ENCODE measurements around the gene ASIC4. TPM values are rescaled to one million over a fixed set of nuclear protein-coding genes. Genes with fewer than 3 reads are reported as not detected.

The ASIC4 gene
- total RNA-seq, 1 experiment from 2014 or later, result not detected

DNA sequence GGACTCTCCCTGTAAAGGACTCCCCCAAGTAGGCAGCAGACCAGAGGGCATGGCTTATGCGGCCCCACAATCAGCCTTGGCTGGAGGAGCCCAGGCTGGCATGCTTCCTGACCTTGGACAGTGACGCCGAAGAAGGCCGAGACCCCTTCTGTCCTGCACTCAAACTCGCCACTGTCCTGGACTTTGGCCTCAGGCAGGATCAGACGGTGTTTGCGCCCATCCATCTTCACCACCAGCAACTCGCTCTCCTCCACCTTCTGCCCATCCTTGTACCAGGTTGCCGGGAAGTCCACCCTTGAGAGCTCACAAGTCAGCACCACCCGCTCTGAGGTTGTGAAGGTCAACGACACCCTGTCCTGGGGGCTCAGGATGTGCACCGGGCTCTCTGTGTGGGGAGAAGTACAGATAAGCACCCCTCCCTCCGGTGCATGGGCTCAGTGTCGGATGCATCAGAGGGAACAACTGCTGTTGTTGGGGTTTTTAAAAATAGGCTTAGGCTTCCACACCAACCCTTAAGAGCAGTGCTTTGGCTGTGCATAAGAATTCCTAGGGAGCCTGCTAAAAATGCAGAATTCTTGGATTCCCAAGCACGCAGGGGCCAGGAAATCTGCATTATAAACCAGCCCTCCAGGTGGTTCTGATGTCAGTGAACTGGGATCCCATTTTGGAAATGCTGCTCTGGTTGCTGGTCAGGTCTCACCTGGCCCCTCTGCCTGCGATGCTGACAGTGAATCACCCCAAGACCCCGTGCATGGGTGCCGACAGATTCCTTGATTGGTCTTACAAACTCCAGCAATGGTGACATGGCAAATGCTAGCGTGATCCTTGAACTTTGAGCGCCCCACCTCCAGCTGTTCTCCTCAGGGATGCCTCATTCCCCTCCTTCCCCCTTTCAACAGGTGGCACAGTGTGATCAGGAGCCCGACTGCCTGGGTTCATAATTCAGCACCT lies 51.1 kb downstream of the ASIC4 start:
- no peaks in the 10 kb centered on the region for H3K79me2 ChIP-seq (ENCODE audit: low read length)
- no peaks in the 10 kb centered on the region for H3K9me3 ChIP-seq (ENCODE audit: low read length)
- H2AFZ ChIP-seq (ENCODE audit: low read length), result no peak overlapping the region
- no peak for DNase-seq
- H3K4me2 ChIP-seq (ENCODE audit: low read depth, low read length, poor library complexity, severe bottlenecking), result no peak overlapping the region
- no peaks in the 10 kb centered on the region for H3K36me3 ChIP-seq (ENCODE audit: insufficient read depth, low read length)
- no peaks in the 10 kb centered on the region for H3K27me3 ChIP-seq (ENCODE audit: low read length)
- no peak overlapping the region for H3K9ac ChIP-seq (ENCODE audit: low read length)
- H3K4me3 ChIP-seq (ENCODE audit: low read length), result no peak overlapping the region
- no peaks in the 10 kb centered on the region for H3K4me1 ChIP-seq (ENCODE audit: low read length)
- no peaks in the 10 kb centered on the region for H3K9me2 ChIP-seq (replicated peaks; ENCODE audit: insufficient read depth, low read length)
- no peaks in the 10 kb centered on the region for H4K20me1 ChIP-seq (ENCODE audit: insufficient read depth, low read depth, low read length)
- H3K27ac ChIP-seq (ENCODE audit: low read length), result no peak overlapping the region

DNA sequence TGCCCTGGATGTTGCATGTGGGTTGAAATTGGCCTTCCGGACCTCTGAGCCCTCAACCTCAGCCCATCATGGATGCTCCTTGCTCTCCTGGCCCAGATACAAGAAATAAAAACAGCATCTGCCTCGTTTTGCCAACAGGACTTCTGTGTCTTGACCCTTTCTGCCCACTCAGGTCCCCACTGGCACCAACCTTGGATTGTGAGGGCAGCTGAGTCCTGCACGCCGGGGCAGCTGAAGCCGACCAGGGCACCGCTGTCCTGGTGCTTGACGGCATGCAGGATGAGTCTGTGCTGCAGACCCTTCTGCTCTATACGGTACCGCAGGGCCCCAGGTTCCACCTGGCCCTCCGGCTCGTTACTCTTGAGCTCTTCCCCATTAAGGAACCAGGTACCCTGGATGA lies 52.4 kb downstream of the ASIC4 start:
- Histone ChIP-seq H4K20me1 (ENCODE audit: insufficient read depth, low read depth, low read length) (no peaks in the 10 kb centered on the region), H3K79me2 (ENCODE audit: low read length) (no peaks in the 10 kb centered on the region), H3K4me2 (ENCODE audit: low read depth, low read length, poor library complexity, severe bottlenecking) (no peak overlapping the region), H3K4me1 (ENCODE audit: low read length) (no peaks in the 10 kb centered on the region), H3K9ac (ENCODE audit: low read length) (no peak overlapping the region), H3K9me3 (ENCODE audit: low read length) (no peaks in the 10 kb centered on the region), H3K27ac (ENCODE audit: low read length) (no peak overlapping the region), H3K36me3 (ENCODE audit: insufficient read depth, low read length) (no peaks in the 10 kb centered on the region), H2AFZ (ENCODE audit: low read length) (no peak overlapping the region), H3K4me3 (ENCODE audit: low read length) (no peak overlapping the region), H3K9me2 (replicated peaks; ENCODE audit: insufficient read depth, low read length) (no peaks in the 10 kb centered on the region), H3K27me3 (ENCODE audit: low read length) (no peaks in the 10 kb centered on the region)
- no peak for DNase-seq

- no peaks in the 10 kb centered on the region for H3K79me2 ChIP-seq (ENCODE audit: low read length)
- no peak overlapping the region for H2AFZ ChIP-seq (ENCODE audit: low read length)
- H4K20me1 ChIP-seq (ENCODE audit: insufficient read depth, low read depth, low read length), result no peaks in the 10 kb centered on the region
- H3K4me3 ChIP-seq (ENCODE audit: low read length), result no peak overlapping the region
- H3K9me3 ChIP-seq (ENCODE audit: low read length), result no peaks in the 10 kb centered on the region
- no peak overlapping the region for H3K27ac ChIP-seq (ENCODE audit: low read length)
- H3K36me3 ChIP-seq (ENCODE audit: insufficient read depth, low read length), result no peaks in the 10 kb centered on the region
- H3K9ac ChIP-seq (ENCODE audit: low read length), result no peak overlapping the region
- H3K4me1 ChIP-seq (ENCODE audit: low read length), result no peaks in the 10 kb centered on the region
- H3K9me2 ChIP-seq (replicated peaks; ENCODE audit: insufficient read depth, low read length), result no peaks in the 10 kb centered on the region
- H3K27me3 ChIP-seq (ENCODE audit: low read length), result no peaks in the 10 kb centered on the region
- no peak for DNase-seq
- no peak overlapping the region for H3K4me2 ChIP-seq (ENCODE audit: low read depth, low read length, poor library complexity, severe bottlenecking)
Measured at GRCh38 chr2:219567131-219567530, 52.8 kb downstream of the ASIC4 start.

DNA sequence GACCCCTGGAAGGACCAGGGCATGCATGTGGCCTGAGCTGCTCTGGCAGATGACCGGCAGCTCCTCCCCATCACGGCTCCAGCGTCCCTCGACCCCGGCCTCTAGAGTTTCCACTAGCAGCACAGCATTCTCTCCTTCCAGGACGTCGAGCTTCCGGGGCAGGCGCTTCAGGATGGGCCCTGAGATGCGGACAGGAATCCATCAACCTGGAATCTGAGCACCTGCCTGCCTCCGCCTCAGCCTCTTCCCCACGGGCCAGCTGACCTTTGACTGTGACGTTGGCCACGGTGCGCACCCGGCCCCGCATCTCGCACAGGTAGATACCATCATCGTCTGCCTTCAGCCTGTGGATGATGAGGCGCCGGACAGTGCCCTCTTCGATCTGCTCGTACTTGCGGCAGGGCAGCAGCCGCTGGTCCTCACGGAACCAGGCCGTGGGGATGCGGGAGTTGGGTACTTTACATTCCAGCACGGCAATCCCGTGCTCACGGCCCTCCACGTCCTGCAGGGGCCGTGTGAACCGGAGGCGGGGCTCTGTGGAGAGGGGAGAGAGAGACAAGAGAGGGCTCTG lies 53.6 kb downstream of the ASIC4 start:
- no peaks in the 10 kb centered on the region for H3K9me3 ChIP-seq (ENCODE audit: low read length)
- no peaks in the 10 kb centered on the region for H3K4me1 ChIP-seq (ENCODE audit: low read length)
- no peak overlapping the region for H3K4me2 ChIP-seq (ENCODE audit: low read depth, low read length, poor library complexity, severe bottlenecking)
- no peak for DNase-seq
- H3K9me2 ChIP-seq (replicated peaks; ENCODE audit: insufficient read depth, low read length), result no peaks in the 10 kb centered on the region
- H3K27me3 ChIP-seq (ENCODE audit: low read length), result no peaks in the 10 kb centered on the region
- no peaks in the 10 kb centered on the region for H4K20me1 ChIP-seq (ENCODE audit: insufficient read depth, low read depth, low read length)
- H3K36me3 ChIP-seq (ENCODE audit: insufficient read depth, low read length), result no peaks in the 10 kb centered on the region
- H3K9ac ChIP-seq (ENCODE audit: low read length), result no peak overlapping the region
- H3K4me3 ChIP-seq (ENCODE audit: low read length), result no peak overlapping the region
- H2AFZ ChIP-seq (ENCODE audit: low read length), result no peak overlapping the region
- no peaks in the 10 kb centered on the region for H3K79me2 ChIP-seq (ENCODE audit: low read length)
- no peak overlapping the region for H3K27ac ChIP-seq (ENCODE audit: low read length)

DNA sequence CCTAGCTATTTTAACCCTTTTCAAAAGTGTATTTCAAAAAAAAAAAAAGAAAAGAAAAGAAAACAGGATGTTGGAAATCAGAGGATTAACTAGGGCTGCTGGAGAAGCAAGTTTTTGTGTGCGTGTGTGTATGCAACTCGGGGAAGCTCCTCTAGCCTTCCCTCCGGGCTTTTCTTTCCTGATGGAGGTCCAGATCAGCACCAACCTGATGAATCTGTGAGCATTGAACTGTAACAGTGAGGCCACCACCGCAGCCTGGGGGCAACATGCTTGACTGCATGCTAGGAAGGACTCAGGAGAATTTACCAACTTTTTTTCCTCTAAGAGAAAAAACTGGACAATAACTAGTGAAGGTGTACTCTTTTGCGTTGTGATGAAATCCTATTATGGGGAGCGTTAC lies 54.8 kb downstream of the ASIC4 start:
- DNase-seq, result no peak
- no peak overlapping the region for H3K9ac ChIP-seq (ENCODE audit: low read length)
- no peaks in the 10 kb centered on the region for H3K36me3 ChIP-seq (ENCODE audit: insufficient read depth, low read length)

DNA sequence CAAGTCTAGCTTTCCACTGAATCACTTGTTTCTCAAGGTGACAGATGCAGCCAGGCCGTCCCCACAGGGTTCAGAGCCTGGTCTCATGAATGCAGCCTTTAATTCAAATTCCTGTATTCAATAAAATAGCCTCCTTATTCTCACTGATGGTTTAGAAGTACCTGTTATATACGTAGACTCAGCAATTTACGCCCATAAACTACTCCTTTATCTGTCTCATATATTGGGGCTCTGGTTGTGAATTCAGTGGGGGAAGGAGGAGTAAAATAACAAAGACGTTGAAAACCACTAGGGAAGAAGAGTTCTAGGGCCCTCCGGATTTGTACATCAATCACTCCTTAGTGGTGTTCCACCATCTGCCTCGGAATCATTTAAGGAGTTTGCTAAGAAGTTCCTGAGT lies 55.4 kb downstream of the ASIC4 start:
- Histone ChIP-seq H3K9me3 (ENCODE audit: low read length) (no peaks in the 10 kb centered on the region), H3K27me3 (ENCODE audit: low read length) (no peaks in the 10 kb centered on the region), H3K9ac (ENCODE audit: low read length) (no peak overlapping the region), H3K4me1 (ENCODE audit: low read length) (no peaks in the 10 kb centered on the region), H2AFZ (ENCODE audit: low read length) (no peak overlapping the region), H3K79me2 (ENCODE audit: low read length) (no peaks in the 10 kb centered on the region), H3K9me2 (replicated peaks; ENCODE audit: insufficient read depth, low read length) (no peaks in the 10 kb centered on the region), H4K20me1 (ENCODE audit: insufficient read depth, low read depth, low read length) (no peaks in the 10 kb centered on the region), H3K4me2 (ENCODE audit: low read depth, low read length, poor library complexity, severe bottlenecking) (no peak overlapping the region), H3K27ac (ENCODE audit: low read length) (no peak overlapping the region), H3K4me3 (ENCODE audit: low read length) (no peak overlapping the region), H3K36me3 (ENCODE audit: insufficient read depth, low read length) (no peaks in the 10 kb centered on the region)
- DNase-seq, result no peak

More for the DNA sequence above, 54.8 kb downstream of the ASIC4 start:
- no peak overlapping the region for H3K27ac ChIP-seq (ENCODE audit: low read length)
- no peak overlapping the region for H3K4me3 ChIP-seq (ENCODE audit: low read length)
- H4K20me1 ChIP-seq (ENCODE audit: insufficient read depth, low read depth, low read length), result no peaks in the 10 kb centered on the region
- H3K9me3 ChIP-seq (ENCODE audit: low read length), result no peaks in the 10 kb centered on the region
- H2AFZ ChIP-seq (ENCODE audit: low read length), result no peak overlapping the region
- H3K4me1 ChIP-seq (ENCODE audit: low read length), result no peaks in the 10 kb centered on the region
- no peaks in the 10 kb centered on the region for H3K27me3 ChIP-seq (ENCODE audit: low read length)
- H3K79me2 ChIP-seq (ENCODE audit: low read length), result no peaks in the 10 kb centered on the region
- no peak overlapping the region for H3K4me2 ChIP-seq (ENCODE audit: low read depth, low read length, poor library complexity, severe bottlenecking)
- no peaks in the 10 kb centered on the region for H3K9me2 ChIP-seq (replicated peaks; ENCODE audit: insufficient read depth, low read length)

DNA sequence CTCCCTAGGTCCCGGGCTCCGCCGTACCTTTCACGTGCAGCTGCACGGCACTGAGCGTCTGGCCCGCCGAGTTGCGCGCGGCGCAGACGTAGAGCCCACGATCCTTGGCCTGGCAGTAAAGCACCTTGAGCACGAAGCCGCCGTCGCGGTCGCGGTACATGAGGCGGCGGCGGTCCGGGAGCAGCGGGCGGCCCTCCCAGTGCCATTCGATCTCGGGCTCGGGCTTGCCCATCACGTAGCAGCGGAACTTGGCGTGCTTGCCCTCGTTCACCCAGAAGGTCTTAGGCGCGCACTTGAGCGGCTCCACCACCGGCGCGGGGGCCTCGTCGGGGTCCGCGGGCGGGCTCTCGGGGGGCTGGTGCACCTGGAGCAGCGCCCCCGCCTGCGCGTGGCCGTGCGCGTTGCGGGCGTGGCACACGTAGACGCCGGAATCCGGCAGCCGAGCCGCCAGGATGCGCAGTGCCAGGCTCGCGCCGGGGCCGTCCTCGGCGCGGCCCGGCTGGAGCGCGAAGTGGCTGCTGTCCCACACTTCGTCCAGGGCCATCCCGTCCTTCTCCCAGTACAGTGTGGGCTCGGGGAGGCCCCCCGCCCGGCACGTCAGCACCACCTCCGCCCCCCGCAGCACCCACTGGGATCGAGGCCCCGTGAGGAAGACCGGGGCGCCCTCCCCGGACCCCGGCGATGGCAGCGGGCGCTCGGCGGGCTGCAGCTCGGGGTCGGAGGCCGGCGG lies 56.1 kb downstream of the ASIC4 start:
- Histone ChIP-seq H3K9ac (ENCODE audit: low read length) (no peak overlapping the region), H3K9me2 (replicated peaks; ENCODE audit: insufficient read depth, low read length) (no peaks in the 10 kb centered on the region), H3K4me1 (ENCODE audit: low read length) (no peaks in the 10 kb centered on the region), H3K4me3 (ENCODE audit: low read length) (no peak overlapping the region), H4K20me1 (ENCODE audit: insufficient read depth, low read depth, low read length) (no peaks in the 10 kb centered on the region), H3K79me2 (ENCODE audit: low read length) (no peaks in the 10 kb centered on the region), H3K27ac (ENCODE audit: low read length) (no peak overlapping the region), H3K27me3 (ENCODE audit: low read length) (no peaks in the 10 kb centered on the region), H3K4me2 (ENCODE audit: low read depth, low read length, poor library complexity, severe bottlenecking) (no peak overlapping the region), H2AFZ (ENCODE audit: low read length) (no peak overlapping the region), H3K36me3 (ENCODE audit: insufficient read depth, low read length) (no peaks in the 10 kb centered on the region), H3K9me3 (ENCODE audit: low read length) (no peaks in the 10 kb centered on the region)
- DNase-seq, result no peak

DNA sequence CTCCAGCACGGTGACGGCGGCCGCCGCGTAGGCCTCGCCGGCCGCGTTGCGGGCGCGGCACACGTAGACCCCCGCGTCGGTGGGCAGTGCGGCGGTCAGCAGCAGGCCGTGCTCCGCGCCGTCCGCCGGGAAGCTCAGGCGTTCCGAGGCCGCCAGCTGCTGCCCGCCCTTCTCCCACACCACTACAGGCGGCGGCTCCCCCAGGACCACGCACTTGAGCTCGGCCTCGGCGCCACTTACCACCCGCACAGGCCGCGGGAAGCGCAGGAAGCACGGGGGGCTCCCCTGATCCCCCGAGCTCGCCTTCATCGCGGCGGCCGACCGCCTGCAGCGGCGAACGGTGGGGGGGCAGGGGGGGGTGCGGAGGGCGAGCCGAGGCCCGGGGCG lies 56.6 kb downstream of the ASIC4 start:
- no peak overlapping the region for H3K4me3 ChIP-seq (ENCODE audit: low read length)
- no peaks in the 10 kb centered on the region for H4K20me1 ChIP-seq (ENCODE audit: insufficient read depth, low read depth, low read length)
- H3K9ac ChIP-seq (ENCODE audit: low read length), result no peak overlapping the region
- H3K27ac ChIP-seq (ENCODE audit: low read length), result no peak overlapping the region
- no peaks in the 10 kb centered on the region for H3K36me3 ChIP-seq (ENCODE audit: insufficient read depth, low read length)
- no peaks in the 10 kb centered on the region for H3K9me2 ChIP-seq (replicated peaks; ENCODE audit: insufficient read depth, low read length)
- H3K4me1 ChIP-seq (ENCODE audit: low read length), result no peaks in the 10 kb centered on the region
- no peak for DNase-seq
- no peaks in the 10 kb centered on the region for H3K9me3 ChIP-seq (ENCODE audit: low read length)
- no peaks in the 10 kb centered on the region for H3K27me3 ChIP-seq (ENCODE audit: low read length)
- no peak overlapping the region for H3K4me2 ChIP-seq (ENCODE audit: low read depth, low read length, poor library complexity, severe bottlenecking)
- H2AFZ ChIP-seq (ENCODE audit: low read length), result no peak overlapping the region
- no peaks in the 10 kb centered on the region for H3K79me2 ChIP-seq (ENCODE audit: low read length)
